H9 (cell line): ENCODE data around the gene MYO5C. TPM values are rescaled to one million over a fixed set of nuclear protein-coding genes. Genes with fewer than 3 reads are reported as not detected.

Experiments used
- DNase-seq: peaks from one replicate; pipeline ENCODE4 v3.0.0-alpha.2; 2017
- H2AFZ ChIP-seq: one replicate; pipeline ENCODE4 v1.6.1; 2013; ENCODE audit warnings: mild to moderate bottlenecking, low read length, control low read depth, moderate library complexity
- H2AK5ac ChIP-seq: 2 replicates; pipeline ENCODE4 v1.6.1; 2013; ENCODE audit warnings: low read length, control low read depth, mixed read lengths; ENCODE audit not compliant: insufficient read length
- H2BK120ac ChIP-seq: one replicate; pipeline ENCODE4 v1.6.1; 2013; ENCODE audit warnings: low read depth, mild to moderate bottlenecking, low read length, control low read depth, inconsistent platforms; ENCODE audit not compliant: poor library complexity, severe bottlenecking
- H2BK12ac ChIP-seq: 2 replicates; pipeline ENCODE4 v1.6.1; 2013; ENCODE audit warnings: low read length, control low read depth, mixed read lengths, low read depth; ENCODE audit not compliant: insufficient read length
- H2BK15ac ChIP-seq: 2 replicates; pipeline ENCODE4 v1.6.1; 2013; ENCODE audit warnings: low read depth, low read length, control low read depth
- H2BK20ac ChIP-seq: one replicate; pipeline ENCODE4 v1.6.1; 2013; ENCODE audit warnings: low read depth, mild to moderate bottlenecking, low read length, control low read depth, inconsistent platforms; ENCODE audit not compliant: poor library complexity, severe bottlenecking
- H2BK5ac ChIP-seq: 2 replicates; pipeline ENCODE4 v1.6.1; 2013; ENCODE audit warnings: low read length, control low read depth, mixed read lengths; ENCODE audit not compliant: insufficient read length
- H3K14ac ChIP-seq: 2 replicates; pipeline ENCODE4 v1.6.1; 2013; ENCODE audit warnings: low read length, control low read depth; ENCODE audit not compliant: insufficient read depth
- H3K18ac ChIP-seq: 2 replicates; pipeline ENCODE4 v1.6.1; 2013; ENCODE audit warnings: low read depth, mild to moderate bottlenecking, mixed read lengths, low read length, control low read depth; ENCODE audit not compliant: insufficient read length
- H3K23ac ChIP-seq: 2 replicates; pipeline ENCODE4 v1.6.1; 2013; ENCODE audit warnings: low read length, control low read depth, mixed read lengths, low read depth; ENCODE audit not compliant: insufficient read length
- H3K23me2 ChIP-seq: 2 replicates; pipeline ENCODE4 v1.6.1; 2013; ENCODE audit warnings: low read depth, mild to moderate bottlenecking, mixed read lengths, low read length, control low read depth; ENCODE audit not compliant: insufficient read length, poor library complexity, severe bottlenecking
- H3K27ac ChIP-seq: 2 replicates; pipeline ENCODE4 v1.5.1; 2013; ENCODE audit warnings: low read length, control low read depth, mixed read lengths, low read depth; ENCODE audit not compliant: insufficient read length
- H3K27me3 ChIP-seq: 2 replicates; pipeline ENCODE4 v1.6.1; 2013; ENCODE audit warnings: low read length, control low read depth, inconsistent platforms; ENCODE audit not compliant: insufficient read depth
- H3K4ac ChIP-seq: 2 replicates; pipeline ENCODE4 v1.6.1; 2013; ENCODE audit warnings: low read depth, mild to moderate bottlenecking, control low read depth, inconsistent platforms, low read length, moderate library complexity
- H3K4me1 ChIP-seq: 2 replicates; pipeline ENCODE4 v1.6.1; 2013; ENCODE audit warnings: low read length, control low read depth, inconsistent platforms; ENCODE audit not compliant: insufficient read depth
- H3K4me2 ChIP-seq: 2 replicates; pipeline ENCODE4 v1.6.1; 2013; ENCODE audit warnings: low read length, control low read depth, mixed read lengths; ENCODE audit not compliant: insufficient read length, insufficient read depth
- H3K56ac ChIP-seq: 2 replicates; pipeline ENCODE4 v1.6.1; 2013; ENCODE audit warnings: low read depth, mild to moderate bottlenecking, mixed read lengths, low read length, control low read depth; ENCODE audit not compliant: insufficient read length
- H3K79me1 ChIP-seq: 2 replicates; pipeline ENCODE4 v1.6.1; 2013; ENCODE audit warnings: low read depth, mild to moderate bottlenecking, moderate library complexity, low read length, control low read depth, inconsistent platforms; ENCODE audit not compliant: insufficient read depth, poor library complexity, severe bottlenecking
- H3K79me2 ChIP-seq: 2 replicates; pipeline ENCODE4 v1.6.1; 2013; ENCODE audit warnings: low read length, control low read depth, inconsistent platforms; ENCODE audit not compliant: insufficient read depth
- H3K9ac ChIP-seq: 2 replicates; pipeline ENCODE4 v1.6.1; 2013; ENCODE audit warnings: low read length, control low read depth, mixed read lengths; ENCODE audit not compliant: insufficient read length; ENCODE audit errors: extremely low read depth
- H3K9me3 ChIP-seq: one replicate; pipeline ENCODE4 v1.6.1; 2013; ENCODE audit warnings: low read depth, low read length, inconsistent platforms; ENCODE audit not compliant: control insufficient read depth
- H3T11ph ChIP-seq: one replicate; pipeline ENCODE4 v1.6.1; 2013; ENCODE audit warnings: mild to moderate bottlenecking, low read length, control low read depth, inconsistent platforms
- H4K20me1 ChIP-seq: one replicate; pipeline ENCODE4 v1.6.1; 2013; ENCODE audit not compliant: control insufficient read depth, insufficient read length, insufficient read depth
- H4K5ac ChIP-seq: 2 replicates; pipeline ENCODE4 v1.6.1; 2013; ENCODE audit warnings: low read depth, mild to moderate bottlenecking, mixed read lengths, low read length, control low read depth; ENCODE audit not compliant: insufficient read length
- H4K8ac ChIP-seq: replicated peaks from 2 replicates; pipeline ENCODE4 v1.6.1; 2013; ENCODE audit warnings: low read length, control low read depth, mixed read lengths, low read depth; ENCODE audit not compliant: insufficient read length
- H4K91ac ChIP-seq: 2 replicates; pipeline ENCODE4 v1.6.1; 2013; ENCODE audit warnings: low read depth, mild to moderate bottlenecking, moderate library complexity, mixed read lengths, low read length, control low read depth; ENCODE audit not compliant: insufficient read length
- H3K27ac Mint-ChIP-seq, 3 experiments: 2 replicates in 2 of 3; 3 replicates in 1 of 3; pipeline ENCODE4 v1.8.0; 2020 to 2021; ENCODE audit warnings: mixed read lengths in 3 of 3, mild to moderate bottlenecking in 1 of 3, moderate library complexity in 1 of 3
- H3K27me3 Mint-ChIP-seq: 2 replicates; pipeline ENCODE4 v1.8.0; 2021; ENCODE audit warnings: low read depth, mild to moderate bottlenecking, moderate library complexity, mixed read lengths
- H3K36me3 Mint-ChIP-seq, 3 experiments: 2 replicates in 2 of 3; 3 replicates in 1 of 3; pipeline ENCODE4 v1.8.0; 2020 to 2021; ENCODE audit warnings: low read depth in 3 of 3, mixed read lengths in 3 of 3; ENCODE audit not compliant: insufficient read depth in 1 of 3
- H3K4me1 Mint-ChIP-seq, 2 experiments: 2 replicates each; pipeline ENCODE4 v1.8.0; 2020; ENCODE audit warnings: mixed read lengths in 2 of 2
- H3K4me3 Mint-ChIP-seq, 2 experiments: 2 replicates in 1 of 2; 3 replicates in 1 of 2; pipeline ENCODE4 v1.8.0; 2020 to 2021; ENCODE audit warnings: mild to moderate bottlenecking in 2 of 2, mixed read lengths in 2 of 2, moderate library complexity in 1 of 2
- H3K9me3 Mint-ChIP-seq, 2 experiments: 2 replicates in 1 of 2; 3 replicates in 1 of 2; pipeline ENCODE4 v1.8.0; 2020; ENCODE audit warnings: mild to moderate bottlenecking in 2 of 2, mixed read lengths in 2 of 2, moderate library complexity in 1 of 2
- CTCF ChIP-seq: fragments of 200-600 bp; sonication (generic); conservative IDR thresholded peaks from 3 replicates; pipeline ENCODE4 v1.8.0; 2021; ENCODE audit warnings: antibody characterized with exemption, mild to moderate bottlenecking
- WGBS: extraction: QIAGEN DNeasy Blood & Tissue Kit; methylation state at CpG from one replicate; pipeline ENCODE4 v1.1.7; 2013; ENCODE audit warnings: missing lambda C conversion rate, low lambda C conversion rate, mixed read lengths; ENCODE audit not compliant: insufficient read length; ENCODE audit errors: extremely low coverage; 5-methylcytosine and 5-hydroxymethylcytosine counted together
- total RNA-seq: library from RNA; stranded (reverse); gene quantifications from 2 replicates; pipeline ENCODE4 v1.2.1, GENCODE V29; 2021

MYO5C gene
- total RNA-seq, 1 experiment from 2014 or later: 22.2 TPM

- Histone ChIP-seq H3K23ac (no peak overlapping the region), H3K23me2 (no peaks in the 10 kb centered on the region), H3K9ac (no peak overlapping the region), H2BK120ac (no peak overlapping the region), H4K8ac (no peak overlapping the region), H2AFZ (no peak overlapping the region), H3K27ac (no peak overlapping the region), H2BK20ac (no peak overlapping the region), H3K14ac (no peak overlapping the region), H2BK15ac (no peak overlapping the region), H3K9me3 (no peaks in the 10 kb centered on the region), H3T11ph (no peak overlapping the region), H4K91ac (no peak overlapping the region), H3K79me2 (no peaks in the 10 kb centered on the region), H3K4ac (no peak overlapping the region), H2AK5ac (no peak overlapping the region), H4K20me1 (no peaks in the 10 kb centered on the region), H3K4me1 (no peaks in the 10 kb centered on the region), H3K56ac (no peak overlapping the region), H3K18ac (no peak overlapping the region), H3K79me1 (no peaks in the 10 kb centered on the region), H4K5ac (no peak overlapping the region), H2BK5ac (no peak overlapping the region), H3K4me2 (no peak overlapping the region), H2BK12ac (no peak overlapping the region), H3K27me3 (no peaks in the 10 kb centered on the region)
- no peak overlapping the region for H3K4me3 Mint-ChIP-seq
- DNase-seq: no peak
- H3K27ac Mint-ChIP-seq: no peak overlapping the region
- no peak for TF ChIP-seq CTCF
- no peaks in the 10 kb centered on the region for H3K4me1 Mint-ChIP-seq
- H3K27me3 Mint-ChIP-seq: no peaks in the 10 kb centered on the region
- peaks cover 20 to 70% (median 47%) of the 10 kb centered on the region in 3 experiments; a peak in 6 of 7 replicates for H3K36me3 Mint-ChIP-seq
- no peaks in the 10 kb centered on the region for H3K9me3 Mint-ChIP-seq
- whole genome bisulfite sequencing: no CpG with 5 or more reads among the region's 6 CpGs
Measured at GRCh38 chr15:52220251-52220650, 75.4 kb downstream of the MYO5C start.
